Right forelimb (tissue), 1 donor: ENCODE measurements around the gene B9D1.

ENCODE experiments used
- DNase-seq: peaks from one replicate; pipeline ENCODE4 v3.0.0-alpha.2; 2018

B9D1 gene

GRCh38 chr17:19301274-19301951 is 61.1 kb downstream of the B9D1 start:
- DNase-seq: no peak

DNA sequence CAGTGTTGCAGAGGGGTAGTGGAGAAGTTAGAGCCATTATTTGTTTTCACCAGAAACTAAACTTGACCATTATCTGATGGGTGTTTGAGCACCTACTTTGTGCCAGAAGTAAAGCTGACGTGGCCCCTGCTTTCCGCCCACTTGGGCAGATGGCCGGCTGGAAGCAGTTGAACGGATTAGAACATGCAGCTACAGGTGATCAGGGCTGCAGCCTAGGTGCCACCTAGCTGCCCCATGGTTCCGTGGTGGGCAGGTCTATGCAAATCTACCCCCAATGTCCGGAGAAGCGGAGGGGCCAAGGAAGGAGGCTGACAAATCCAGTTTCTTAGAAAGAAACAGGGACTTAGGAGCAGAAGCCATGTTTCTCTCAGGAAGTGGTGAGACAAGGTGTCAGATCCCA is 62.7 kb downstream of the B9D1 start:
- no peak for DNase-seq

DNA sequence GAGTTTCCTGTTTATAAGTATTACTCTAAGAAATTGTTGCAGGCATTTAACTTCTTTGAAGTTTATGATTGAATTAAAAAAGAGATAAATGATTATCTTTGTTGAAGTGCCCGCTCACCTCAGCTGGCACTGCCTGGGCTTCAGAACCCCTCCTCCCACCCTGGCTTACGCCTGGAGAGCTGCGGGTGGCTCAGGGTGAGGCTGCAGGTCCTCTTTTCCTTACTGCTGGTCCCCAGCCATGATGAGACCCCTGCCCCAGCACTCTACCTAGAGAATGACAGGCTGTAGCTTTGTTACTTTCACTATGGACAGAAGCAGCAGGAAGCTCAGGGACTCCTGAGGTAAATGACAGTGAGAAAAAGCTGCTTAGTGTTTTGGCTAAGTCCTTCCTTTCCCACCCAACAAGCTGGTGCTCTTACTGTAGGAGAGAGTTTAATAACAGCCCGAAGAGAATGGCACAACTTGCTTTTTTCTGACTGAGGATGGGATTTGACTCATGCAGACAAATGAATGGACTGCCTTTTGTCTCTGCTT is 63.2 kb downstream of the B9D1 start:
- no peak for DNase-seq

DNA sequence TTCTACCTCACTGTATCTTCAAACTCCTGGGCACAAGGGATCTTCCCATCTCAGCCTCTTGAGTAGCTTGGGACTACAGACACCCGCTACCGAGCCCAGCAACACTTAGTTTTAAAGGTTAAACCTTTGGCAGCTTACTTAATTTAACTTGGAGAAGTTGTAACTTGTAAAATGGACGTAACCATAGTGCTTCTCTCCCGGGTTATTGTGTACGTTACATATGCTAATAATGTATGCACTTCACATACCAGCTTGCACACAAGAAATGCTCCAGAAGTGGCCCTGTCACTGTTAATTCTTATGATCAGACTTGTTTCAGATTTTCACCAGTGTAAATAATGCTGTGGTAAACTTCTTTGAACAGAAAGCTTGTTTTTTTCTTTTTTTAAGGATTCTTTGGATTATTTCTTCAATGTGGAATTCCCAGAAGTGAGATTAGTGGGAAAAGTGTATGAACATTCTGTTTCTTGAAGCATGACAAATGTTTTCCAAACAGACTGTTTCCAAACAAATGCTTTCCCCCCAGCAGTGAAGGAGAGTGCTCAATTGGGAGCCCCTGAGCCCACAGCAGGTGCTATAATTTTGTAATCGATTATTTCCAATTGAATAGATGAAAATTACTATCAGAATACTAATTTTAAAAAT is 63.8 kb downstream of the B9D1 start:
- no peak for DNase-seq

GRCh38 chr17:19296786-19297778 is 65.4 kb downstream of the B9D1 start:
- no peak for DNase-seq

GRCh38 chr17:19295473-19296135 is 66.9 kb downstream of the B9D1 start:
- DNase-seq: no peak

GRCh38 chr17:19294443-19294842 is 68.1 kb downstream of the B9D1 start:
- no peak for DNase-seq
